ENCODE results near the gene FGF18.

DNA sequence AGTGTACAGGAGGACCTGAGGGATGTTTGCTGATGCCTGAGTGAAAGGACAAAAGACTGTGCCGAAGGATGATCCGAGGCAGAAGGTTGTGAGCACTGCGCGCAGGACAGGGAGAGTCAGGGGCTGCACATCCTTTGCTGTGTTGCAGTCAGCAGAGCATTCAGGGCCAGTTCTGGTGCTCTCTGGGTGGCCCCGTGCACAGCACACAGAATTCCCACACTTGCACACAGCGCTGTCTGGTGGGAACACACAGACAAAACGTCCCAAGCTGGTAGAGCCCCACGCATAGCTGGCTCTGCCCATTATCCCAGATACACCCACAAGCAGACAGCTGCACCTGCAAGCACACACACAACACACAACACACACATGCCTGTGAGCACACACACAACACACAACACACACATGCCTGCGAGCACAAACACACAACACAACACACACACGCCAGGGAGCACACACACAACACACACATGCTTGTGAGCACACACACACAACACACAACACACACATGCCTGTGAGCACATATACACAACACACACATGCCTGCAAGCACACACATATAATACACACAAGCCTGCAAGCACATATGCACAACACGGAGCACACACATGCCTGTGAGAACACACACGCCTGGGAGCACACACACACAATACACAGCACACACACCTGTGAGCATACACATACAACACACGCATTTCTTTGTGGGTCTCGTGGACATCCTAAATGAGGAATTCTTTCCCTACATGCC is 74.4 kb downstream of the FGF18 start:
- no peak for TF ChIP-seq POLR2AphosphoS5 (IDR thresholded peaks at IDR 0.05; ENCODE audit: insufficient read depth, low read depth, low read length)
- TF ChIP-seq POLR2A (IDR thresholded peaks at IDR 0.05; ENCODE audit: low read depth, low read length) = no peak
- TF ChIP-seq JUN (IDR thresholded peaks at IDR 0.05; ENCODE audit: borderline replicate concordance, insufficient read depth, insufficient read length, low read depth) = no peak
- TF ChIP-seq, protein P1, sequence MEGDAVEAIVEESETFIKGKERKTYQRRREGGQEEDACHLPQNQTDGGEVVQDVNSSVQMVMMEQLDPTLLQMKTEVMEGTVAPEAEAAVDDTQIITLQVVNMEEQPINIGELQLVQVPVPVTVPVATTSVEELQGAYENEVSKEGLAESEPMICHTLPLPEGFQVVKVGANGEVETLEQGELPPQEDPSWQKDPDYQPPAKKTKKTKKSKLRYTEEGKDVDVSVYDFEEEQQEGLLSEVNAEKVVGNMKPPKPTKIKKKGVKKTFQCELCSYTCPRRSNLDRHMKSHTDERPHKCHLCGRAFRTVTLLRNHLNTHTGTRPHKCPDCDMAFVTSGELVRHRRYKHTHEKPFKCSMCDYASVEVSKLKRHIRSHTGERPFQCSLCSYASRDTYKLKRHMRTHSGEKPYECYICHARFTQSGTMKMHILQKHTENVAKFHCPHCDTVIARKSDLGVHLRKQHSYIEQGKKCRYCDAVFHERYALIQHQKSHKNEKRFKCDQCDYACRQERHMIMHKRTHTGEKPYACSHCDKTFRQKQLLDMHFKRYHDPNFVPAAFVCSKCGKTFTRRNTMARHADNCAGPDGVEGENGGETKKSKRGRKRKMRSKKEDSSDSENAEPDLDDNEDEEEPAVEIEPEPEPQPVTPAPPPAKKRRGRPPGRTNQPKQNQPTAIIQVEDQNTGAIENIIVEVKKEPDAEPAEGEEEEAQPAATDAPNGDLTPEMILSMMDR (IDR thresholded peaks at IDR 0.05; ENCODE audit: extremely low read depth in 1 of 2, insufficient read depth in 1 of 2, low read depth in 1 of 2, low read length in 2 of 2) = no peak
- no peak for TF ChIP-seq EZH2 (IDR thresholded peaks at IDR 0.05; ENCODE audit: borderline replicate concordance, low read depth, low read length, severe bottlenecking)
- TF ChIP-seq MYC (IDR thresholded peaks at IDR 0.05; ENCODE audit: low read depth, low read length) = no peak
- TF ChIP-seq, protein P2, sequence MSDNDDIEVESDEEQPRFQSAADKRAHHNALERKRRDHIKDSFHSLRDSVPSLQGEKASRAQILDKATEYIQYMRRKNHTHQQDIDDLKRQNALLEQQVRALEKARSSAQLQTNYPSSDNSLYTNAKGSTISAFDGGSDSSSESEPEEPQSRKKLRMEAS (IDR thresholded peaks at IDR 0.05; ENCODE audit: insufficient read depth, insufficient read length) = no peak

All from endothelial cell of umbilical vein (primary cell).